ENCODE data around the gene PXDN.

- TF ChIP-seq CTCF (conservative IDR thresholded peaks at IDR 0.05) (no peak), ZFX (IDR thresholded peaks at IDR 0.05) (no peak)
Measured at GRCh38 chr2:1745171-1746023, 1.1 kb upstream of the PXDN start.

All from C4-2B (cell line).